Adrenal gland (tissue), 12 donors: Measurements from ENCODE around the gene PLK1. TPM values are rescaled to one million over a fixed set of nuclear protein-coding genes. Genes with fewer than 3 reads are reported as not detected.
A peak's percentile ranks its signal among the peaks of the same experiment; 100 is the strongest.

Source experiments
- DNase-seq, 7 donors: peaks; one replicate each; pipeline ENCODE4 v3.0.0-alpha.2; 2019 to 2020
- H3K27ac ChIP-seq, 5 donors: fragments of 200-600 bp; sonication (generic) in 4 of 5; 1 replicate in 3 of 5; 2 replicates in 2 of 5; pipeline versions ENCODE4 v1.5.1 to v1.8.0; 2016 to 2020; ENCODE audit warnings: mild to moderate bottlenecking in 1 of 5
- H3K27me3 ChIP-seq: fragments of 200-600 bp; 2 replicates; pipeline ENCODE4 v1.8.0; 2021
- H3K36me3 ChIP-seq, 2 donors: fragments of 200-600 bp; replicated peaks in 1 of 2; 1 replicate in 1 of 2; 2 replicates in 1 of 2; pipeline versions ENCODE4 v1.5.1 to v1.8.0; 2018 to 2022
- H3K4me1 ChIP-seq, 2 donors: fragments of 200-600 bp; replicated peaks in 1 of 2; 1 replicate in 1 of 2; 2 replicates in 1 of 2; pipeline versions ENCODE4 v1.5.1 to v1.8.0; 2018 to 2021
- H3K4me3 ChIP-seq, 4 donors: fragments of 200-600 bp; sonication (generic) in 3 of 4; one replicate each; pipeline ENCODE4 v1.5.1; 2016 to 2018
- H3K9me3 ChIP-seq, 3 donors: fragments of 200-600 bp; sonication (generic) in 1 of 3; replicated peaks in 1 of 3; 1 replicate in 2 of 3; 2 replicates in 1 of 3; pipeline versions ENCODE4 v1.5.1 to v1.8.0; 2016 to 2021
- POLR2A ChIP-seq, 2 donors: fragments of 450-650 bp; IDR thresholded peaks; one replicate each; pipeline ENCODE4 v1.6.1; 2017; ENCODE audit warnings: antibody characterized with exemption in 2 of 2, mild to moderate bottlenecking in 2 of 2, moderate library complexity in 1 of 2
- WGBS, 4 donors: extraction: QIAGEN DNeasy Blood & Tissue Kit in 2 of 4; methylation state at CpG; one replicate each; pipeline versions ENCODE4 v1.1.5 to v1.1.7; 2013 to 2017; 5-methylcytosine and 5-hydroxymethylcytosine counted together
- intact Hi-C, 2 donors: fragments of 100-400 bp; cut with DNase I; formaldehyde crosslinking; loops; one replicate each; pipeline versions ENCODE4 v1.14.1 to v1.15.0; 2022 to 2023
- polyA plus RNA-seq, 3 donors: library from polyadenylated mRNA; stranded (reverse); fragments of 200-250 nt in 2 of 3; fragments of 350-450 nt in 1 of 3; fragmentation: Illumina TruSeq in 1 of 3; extraction: RNeasy Lipid Tissue Mini Kit (QIAGEN cat#74804) in 1 of 3; gene quantifications; one replicate each; pipeline ENCODE4 v1.2.3, GENCODE V29; 2013 to 2014
- total RNA-seq, 9 donors: library from RNA; depleted of rRNA in 4 of 9; stranded (reverse); fragments of >200 nt in 4 of 9; fragments of 120-200 nt in 1 of 9; fragmentation: NEBNext Ultra II Directional in 1 of 9; extraction: Animal tissue kit (Norgen Biotek cat#: 25700) in 1 of 9; gene quantifications; one replicate each; pipeline versions ENCODE4 v1.1.0 to v1.2.4, GENCODE V29; 2013 to 2023
- TF ChIP-seq, protein P1 (sequence below), 6 experiments: fragments of 450-650 bp in 4 of 6; fragments of 200-600 bp in 2 of 6; sonication (generic) in 1 of 6; IDR thresholded peaks; 1 replicate in 5 of 6; 2 replicates in 1 of 6; pipeline versions ENCODE4 v1.5.1 to v1.8.0; 2016 to 2021; ENCODE audit warnings: antibody characterized with exemption in 6 of 6, mild to moderate bottlenecking in 2 of 6, moderate library complexity in 1 of 6
- donor health status: healthy with polysubstance abuse.
- donor health status: Bipolar disorder and iron deficiency.
- donor health status: DM: yes; HTN: yes; CAD: no.
- donor health status: DM: no; HTN: no; CAD: no.
- donor health status: DM: no; HTN: no; CAD: no.
- donor health status: DM: yes; HTN: yes; CAD: no.

The PLK1 gene
- total and polyA plus RNA-seq, 12 donors = 0.18 to 4.8 (median 2.7) TPM

DNA sequence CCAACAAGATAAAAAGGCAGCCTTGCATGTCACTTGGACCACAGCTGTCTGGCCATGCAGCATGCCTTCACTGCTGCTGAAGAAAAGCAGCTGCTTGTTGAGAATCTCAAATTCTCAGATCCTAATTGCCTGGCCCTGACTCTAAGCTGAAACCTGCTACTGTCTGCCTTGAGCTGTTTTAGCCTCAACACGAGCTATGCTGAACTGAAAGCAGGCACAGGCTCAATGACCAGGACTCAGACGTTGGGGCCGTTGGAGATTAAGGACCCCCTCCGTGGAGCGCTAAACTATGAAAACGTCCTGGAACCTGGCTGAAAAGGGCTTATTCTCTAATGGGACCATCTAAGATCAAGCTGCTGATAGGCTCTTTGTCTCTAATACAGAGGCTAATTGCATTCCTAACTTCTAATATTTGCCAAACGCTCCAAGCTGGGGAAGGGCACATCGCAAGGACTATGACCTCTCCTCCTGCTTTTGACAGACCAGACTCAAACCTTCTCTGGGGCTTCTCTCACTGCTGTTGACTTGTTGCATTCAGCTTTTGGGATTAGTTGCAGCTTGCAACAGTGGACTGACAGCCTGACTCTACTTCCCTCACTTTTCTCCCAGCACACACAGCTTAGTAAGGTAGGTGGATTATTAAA is 4.6 kb upstream of the PLK1 start:
- Histone ChIP-seq H3K4me3 (no peak overlapping the region), H3K9me3 (no peaks in the 10 kb centered on the region), H3K27ac (no peak overlapping the region), H3K27me3 (no peaks in the 10 kb centered on the region), H3K36me3 (peaks cover 0 to 18% of the 10 kb centered on the region in 2 donors), H3K4me1 (peaks cover 4 to 8% of the 10 kb centered on the region in 2 donors)
- DNase-seq = no peak
- 86 to 91% (median 87%) methylated on average over 8 of the region's 8 CpGs for WGBS, 4 donors
- no peak for TF ChIP-seq POLR2A (IDR thresholded peaks at IDR 0.05)
- TF ChIP-seq, protein P1, sequence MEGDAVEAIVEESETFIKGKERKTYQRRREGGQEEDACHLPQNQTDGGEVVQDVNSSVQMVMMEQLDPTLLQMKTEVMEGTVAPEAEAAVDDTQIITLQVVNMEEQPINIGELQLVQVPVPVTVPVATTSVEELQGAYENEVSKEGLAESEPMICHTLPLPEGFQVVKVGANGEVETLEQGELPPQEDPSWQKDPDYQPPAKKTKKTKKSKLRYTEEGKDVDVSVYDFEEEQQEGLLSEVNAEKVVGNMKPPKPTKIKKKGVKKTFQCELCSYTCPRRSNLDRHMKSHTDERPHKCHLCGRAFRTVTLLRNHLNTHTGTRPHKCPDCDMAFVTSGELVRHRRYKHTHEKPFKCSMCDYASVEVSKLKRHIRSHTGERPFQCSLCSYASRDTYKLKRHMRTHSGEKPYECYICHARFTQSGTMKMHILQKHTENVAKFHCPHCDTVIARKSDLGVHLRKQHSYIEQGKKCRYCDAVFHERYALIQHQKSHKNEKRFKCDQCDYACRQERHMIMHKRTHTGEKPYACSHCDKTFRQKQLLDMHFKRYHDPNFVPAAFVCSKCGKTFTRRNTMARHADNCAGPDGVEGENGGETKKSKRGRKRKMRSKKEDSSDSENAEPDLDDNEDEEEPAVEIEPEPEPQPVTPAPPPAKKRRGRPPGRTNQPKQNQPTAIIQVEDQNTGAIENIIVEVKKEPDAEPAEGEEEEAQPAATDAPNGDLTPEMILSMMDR (IDR thresholded peaks at IDR 0.05) = no peak
- intact Hi-C loops = no loop called here

DNA sequence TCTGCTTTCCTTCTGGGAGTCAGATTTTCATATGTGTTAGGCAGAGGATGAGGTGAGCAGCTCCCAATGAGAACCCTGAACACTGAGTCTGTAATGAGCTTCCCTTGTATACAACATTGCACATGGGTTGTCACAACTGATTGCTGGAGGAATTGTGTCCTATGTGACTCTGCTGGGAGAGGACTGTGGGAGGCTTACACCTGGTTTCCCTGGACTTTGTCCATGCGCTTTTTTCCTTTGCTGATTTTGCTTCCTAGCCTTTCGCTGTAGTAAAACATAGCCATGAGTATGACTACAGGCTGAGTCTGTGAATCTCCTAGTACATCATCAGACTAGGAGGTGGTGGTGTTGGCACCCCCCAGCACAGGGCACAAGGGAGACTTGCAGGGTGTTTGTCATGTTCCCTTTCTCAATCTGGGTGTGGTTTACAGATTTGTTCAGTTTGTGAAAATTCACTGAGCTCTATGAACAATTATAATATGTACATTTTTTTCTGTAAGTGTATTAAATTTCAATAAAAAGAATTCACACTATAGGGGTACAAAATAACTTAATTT is 1.7 kb upstream of the PLK1 start:
- intact Hi-C loops = no loop called here
- Histone ChIP-seq H3K36me3 (peaks cover 0 to 21% of the 10 kb centered on the region in 2 donors), H3K4me1 (peaks cover 7 to 10% of the 10 kb centered on the region in 2 donors), H3K4me3 (no peak overlapping the region), H3K27ac (no peak overlapping the region), H3K27me3 (no peaks in the 10 kb centered on the region), H3K9me3 (no peaks in the 10 kb centered on the region)
- TF ChIP-seq, protein P1 (IDR thresholded peaks at IDR 0.05) = no peak
- no peak for TF ChIP-seq POLR2A (IDR thresholded peaks at IDR 0.05)
- no peak for DNase-seq
- WGBS, 4 donors = 96 to 98% (median 97%) methylated on average over 2 of the region's 2 CpGs

DNA sequence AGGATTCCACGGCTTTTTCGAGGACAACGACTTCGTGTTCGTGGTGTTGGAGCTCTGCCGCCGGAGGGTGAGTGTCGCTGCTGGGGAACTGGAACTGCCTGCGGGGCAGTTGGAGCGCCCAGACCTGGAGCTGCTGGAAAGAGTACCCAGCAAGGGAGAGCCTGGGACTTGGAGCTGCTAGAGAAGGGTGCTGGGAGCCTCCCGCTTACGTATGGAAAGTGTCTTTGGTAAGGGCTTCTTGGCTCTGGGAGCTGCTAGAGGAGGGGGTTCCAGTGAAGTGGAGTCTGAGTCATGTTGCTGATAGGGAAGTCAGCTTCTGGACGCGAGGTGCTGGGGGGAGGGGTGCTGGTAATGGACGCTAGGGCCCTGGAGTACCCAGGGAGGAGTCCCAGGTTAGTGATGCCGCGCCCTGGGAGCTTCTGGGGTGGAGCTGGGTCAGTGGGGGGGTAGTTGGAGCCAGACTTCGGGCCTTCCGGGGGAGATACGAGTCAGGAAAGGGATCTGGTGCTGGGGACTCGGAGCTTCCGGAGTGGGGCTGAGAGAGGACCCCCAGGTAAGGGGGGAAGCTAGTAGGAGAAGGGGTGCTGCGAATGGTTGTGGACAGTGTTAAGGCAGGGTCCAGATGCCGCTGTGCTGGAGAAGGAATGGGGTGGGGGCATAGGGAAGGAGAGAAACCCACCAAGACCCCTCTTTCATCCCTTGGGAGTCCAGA is 741 bp downstream of the PLK1 start:
- H3K27ac ChIP-seq = no peak overlapping the region
- H3K36me3 ChIP-seq = peaks cover 0 to 18% of the 10 kb centered on the region in 2 donors
- H3K27me3 ChIP-seq = no peaks in the 10 kb centered on the region
- TF ChIP-seq POLR2A (IDR thresholded peaks at IDR 0.05) = no peak
- TF ChIP-seq, protein P1 (IDR thresholded peaks at IDR 0.05) = no peak
- 7 to 28% (median 20%) methylated on average over 12 to 24 of the region's 24 CpGs for WGBS, 4 donors
- H3K4me3 ChIP-seq = peak overlapping the region in 1 of 4 donors; percentile 69
- peaks cover 7 to 10% of the 10 kb centered on the region in 2 donors for H3K4me1 ChIP-seq
- peak in 2 of 7 donors; percentile 13 to 22 for DNase-seq
- H3K9me3 ChIP-seq = no peaks in the 10 kb centered on the region
- intact Hi-C loops = no loop called here

GRCh38 chr16:23679986-23680336 is 1.3 kb downstream of the PLK1 start:
- intact Hi-C loops = no loop called here
- H3K36me3 ChIP-seq = peaks cover 0 to 13% of the 10 kb centered on the region in 2 donors
- WGBS, 4 donors = 49 to 68% (median 60%) methylated on average over 6 of the region's 6 CpGs
- H3K4me1 ChIP-seq = peaks cover 7 to 10% of the 10 kb centered on the region in 2 donors
- H3K4me3 ChIP-seq = no peak overlapping the region
- no peak for TF ChIP-seq POLR2A (IDR thresholded peaks at IDR 0.05)
- TF ChIP-seq, protein P1 (IDR thresholded peaks at IDR 0.05) = no peak
- no peak overlapping the region for H3K27ac ChIP-seq
- no peaks in the 10 kb centered on the region for H3K9me3 ChIP-seq
- no peak for DNase-seq
- no peaks in the 10 kb centered on the region for H3K27me3 ChIP-seq
